HT1080 (cell line): Measurements from ENCODE around the gene MRPL20. TPM values are rescaled to one million over a fixed set of nuclear protein-coding genes. Genes with fewer than 3 reads are reported as not detected.
A peak's percentile ranks its signal among the peaks of the same experiment; 100 is the strongest.
"Not testable (repeated sequence)": the region's sequence is repeated elsewhere in the genome, so short reads cannot be mapped to it uniquely, and the experiment has no call there.

Experiments
- DNase-seq: peaks from one replicate; pipeline ENCODE4 v3.0.0-alpha.2; 2015; ENCODE audit warnings: low read depth
- total RNA-seq: library from RNA; depleted of rRNA; stranded (reverse); fragments of >200 nt; shearing (Covaris generic); gene quantifications from 2 replicates; pipeline ENCODE4 v1.2.3, GENCODE V29; 2014

Gene MRPL20
- total RNA-seq, 1 experiment from 2014 or later, result 319 TPM

DNA sequence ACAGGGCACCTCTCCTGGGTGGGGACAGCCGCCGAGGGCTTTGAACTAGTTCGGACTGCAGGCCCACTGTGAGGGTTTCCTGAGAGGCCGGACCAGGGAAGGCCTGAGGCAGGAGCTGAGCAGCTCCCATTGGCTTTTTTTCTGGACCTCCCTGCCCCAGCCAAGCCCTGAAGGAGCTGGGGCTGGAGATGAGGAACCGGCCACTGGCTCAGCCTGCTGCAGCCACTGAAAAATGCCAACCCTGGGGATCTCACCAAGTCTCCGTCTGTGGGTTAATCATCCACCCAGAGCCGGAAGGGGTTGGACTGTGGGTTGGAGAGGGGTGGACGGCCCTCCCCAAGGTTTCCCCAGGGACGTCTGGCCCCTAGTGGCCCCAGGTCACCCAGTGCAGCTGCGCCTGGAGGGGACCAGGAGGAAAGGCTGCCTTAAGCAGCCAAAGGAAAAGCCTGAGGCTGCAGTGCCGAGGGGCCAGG lies 30.8 kb upstream of the MRPL20 start:
- DNase-seq, result no peak

DNA sequence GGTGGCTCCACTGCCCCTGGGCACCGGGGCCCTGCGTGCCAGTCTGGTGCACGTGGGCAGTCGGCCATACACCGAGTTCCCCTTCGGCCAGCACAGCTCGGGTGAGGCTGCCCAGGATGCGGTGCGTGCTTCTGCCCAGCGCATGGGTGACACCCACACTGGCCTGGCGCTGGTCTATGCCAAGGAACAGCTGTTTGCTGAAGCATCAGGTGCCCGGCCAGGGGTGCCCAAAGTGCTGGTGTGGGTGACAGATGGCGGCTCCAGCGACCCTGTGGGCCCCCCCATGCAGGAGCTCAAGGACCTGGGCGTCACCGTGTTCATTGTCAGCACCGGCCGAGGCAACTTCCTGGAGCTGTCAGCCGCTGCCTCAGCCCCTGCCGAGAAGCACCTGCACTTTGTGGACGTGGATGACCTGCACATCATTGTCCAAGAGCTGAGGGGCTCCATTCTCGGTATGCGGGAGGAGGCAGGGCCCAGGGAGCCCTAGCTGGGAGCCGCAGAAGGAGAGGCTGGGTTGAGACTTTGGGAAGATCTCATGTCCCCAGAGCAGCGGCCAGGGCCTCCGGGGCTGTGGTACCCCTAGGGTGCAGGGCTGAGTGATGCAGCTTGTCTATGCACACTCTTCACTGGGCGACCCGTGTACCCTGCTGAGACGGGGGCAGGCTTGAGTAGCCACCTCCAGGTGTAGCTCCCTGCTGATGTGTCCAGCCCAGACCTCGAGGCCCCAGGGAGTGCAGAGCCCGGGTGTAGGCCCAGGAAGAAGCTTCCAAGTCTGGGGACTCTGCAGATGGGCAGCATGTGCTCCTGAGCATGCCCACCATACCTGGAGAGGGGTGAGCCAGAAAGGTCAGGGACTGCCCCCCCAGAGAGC lies 30.2 kb upstream of the MRPL20 start:
- DNase-seq, result no peak

DNA sequence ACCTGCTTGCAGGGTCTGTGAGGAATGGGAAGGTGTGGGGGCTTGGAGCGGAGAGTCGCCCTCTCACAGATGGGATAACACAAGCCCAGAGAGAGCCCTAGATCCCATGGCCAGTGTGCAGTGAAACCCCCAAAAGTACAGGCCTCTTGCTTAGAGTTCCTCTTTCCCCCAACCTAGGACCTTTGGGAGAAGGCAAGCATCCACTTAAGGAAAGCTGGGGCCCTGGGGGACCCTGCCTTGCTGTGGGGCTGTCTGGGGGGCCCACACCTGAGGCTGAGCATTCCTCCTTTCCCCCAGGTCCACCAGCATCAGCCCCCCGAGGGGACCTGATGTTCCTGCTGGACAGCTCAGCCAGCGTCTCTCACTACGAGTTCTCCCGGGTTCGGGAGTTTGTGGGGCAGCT lies 29.5 kb upstream of the MRPL20 start:
- no peak for DNase-seq

DNA sequence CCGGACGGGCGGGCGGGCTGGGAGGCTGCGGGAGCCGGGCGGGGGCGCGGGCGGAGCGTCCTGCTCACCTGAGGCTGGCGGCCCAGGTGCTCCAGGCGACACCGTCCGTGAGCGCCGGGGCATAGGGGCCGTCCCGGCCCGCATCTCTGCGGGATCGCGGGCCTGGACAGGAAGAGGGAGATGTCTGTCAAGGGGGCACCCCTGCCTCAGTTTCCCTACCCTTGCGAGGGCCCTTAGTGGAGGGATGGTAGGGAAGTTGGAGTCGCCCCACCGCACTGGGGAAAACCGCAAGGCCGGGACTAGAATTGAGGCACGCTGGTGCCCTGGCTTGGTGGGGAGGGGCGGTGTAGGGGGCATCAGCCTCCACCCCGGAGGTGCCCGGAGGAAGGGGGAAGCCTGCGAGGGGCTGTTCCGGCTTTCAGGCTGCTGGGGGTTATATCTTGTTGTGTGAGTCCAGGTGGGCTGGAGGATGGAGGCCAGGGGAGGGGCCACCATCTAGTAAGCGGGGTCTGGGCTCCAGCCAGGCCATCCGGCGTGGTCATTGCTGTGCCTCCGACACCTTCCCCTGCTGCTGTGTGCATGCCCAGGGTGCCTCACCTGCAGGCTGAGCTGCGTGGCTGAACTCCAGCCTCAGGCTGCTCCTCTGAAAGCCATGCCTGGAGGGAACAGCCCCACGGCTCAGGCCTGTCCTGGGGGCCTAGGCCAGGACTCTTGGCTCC lies 29.0 kb upstream of the MRPL20 start:
- DNase-seq, result no peak

DNA sequence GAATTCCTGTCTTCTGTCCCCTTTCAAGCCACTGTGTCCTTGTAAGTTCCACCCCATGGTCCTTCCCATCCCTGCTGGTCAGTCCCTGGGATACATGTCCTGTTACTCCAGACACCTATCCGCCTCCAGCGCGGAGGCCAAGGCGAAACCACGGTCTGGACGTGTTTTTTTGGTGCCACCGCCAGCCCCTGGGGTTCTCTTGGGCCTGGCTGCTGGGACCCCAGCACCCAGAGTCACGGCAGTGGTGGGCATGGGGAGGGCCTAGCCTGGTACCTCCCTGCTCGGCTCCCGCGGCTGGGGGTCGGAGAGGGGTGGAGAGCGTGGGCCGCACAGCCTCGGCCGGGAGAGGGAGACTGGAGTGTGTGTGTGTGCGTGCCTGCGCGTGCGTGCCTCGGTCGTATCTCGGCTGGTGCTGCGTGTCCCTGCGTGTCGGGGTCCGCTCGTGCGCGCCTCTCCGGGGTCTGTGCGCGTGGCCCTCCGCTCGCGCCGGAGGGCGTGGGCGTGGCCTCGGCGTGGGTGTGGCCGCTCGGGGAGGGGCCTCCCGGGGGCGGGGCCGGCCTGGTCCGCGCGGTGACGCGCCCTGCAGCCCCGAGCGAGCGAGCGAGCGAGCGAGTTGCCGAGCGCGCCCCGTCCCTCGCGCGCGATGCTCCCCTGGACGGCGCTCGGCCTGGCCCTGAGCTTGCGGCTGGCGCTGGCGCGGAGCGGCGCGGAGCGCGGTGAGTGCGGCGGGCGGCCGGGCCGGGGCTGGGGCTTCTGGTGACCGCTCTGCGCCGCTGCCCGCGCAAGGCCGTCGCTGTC lies 28.2 kb upstream of the MRPL20 start, which contains the start of gene VWA1:
TSS of gene VWA1 (plus strand) at position 585 of the 798 bp plus-strand sequence. CDS start at position 644, 59 bp downstream.
- no peak for DNase-seq

DNA sequence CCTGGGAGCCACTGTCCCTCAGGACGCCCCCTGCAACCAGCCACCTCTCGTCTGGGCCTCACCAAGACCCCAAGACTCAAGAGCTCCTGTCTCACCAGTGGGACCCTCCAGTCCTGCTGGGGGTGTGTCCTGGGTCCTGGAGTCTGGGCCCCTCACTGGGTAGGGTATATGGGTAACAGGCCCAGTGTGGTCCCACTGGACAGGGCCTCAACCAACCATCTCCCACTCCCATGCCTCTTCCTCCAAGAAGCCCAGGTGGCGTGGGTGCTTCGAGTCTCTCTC lies 27.7 kb upstream of the MRPL20 start:
- DNase-seq, result no peak

DNA sequence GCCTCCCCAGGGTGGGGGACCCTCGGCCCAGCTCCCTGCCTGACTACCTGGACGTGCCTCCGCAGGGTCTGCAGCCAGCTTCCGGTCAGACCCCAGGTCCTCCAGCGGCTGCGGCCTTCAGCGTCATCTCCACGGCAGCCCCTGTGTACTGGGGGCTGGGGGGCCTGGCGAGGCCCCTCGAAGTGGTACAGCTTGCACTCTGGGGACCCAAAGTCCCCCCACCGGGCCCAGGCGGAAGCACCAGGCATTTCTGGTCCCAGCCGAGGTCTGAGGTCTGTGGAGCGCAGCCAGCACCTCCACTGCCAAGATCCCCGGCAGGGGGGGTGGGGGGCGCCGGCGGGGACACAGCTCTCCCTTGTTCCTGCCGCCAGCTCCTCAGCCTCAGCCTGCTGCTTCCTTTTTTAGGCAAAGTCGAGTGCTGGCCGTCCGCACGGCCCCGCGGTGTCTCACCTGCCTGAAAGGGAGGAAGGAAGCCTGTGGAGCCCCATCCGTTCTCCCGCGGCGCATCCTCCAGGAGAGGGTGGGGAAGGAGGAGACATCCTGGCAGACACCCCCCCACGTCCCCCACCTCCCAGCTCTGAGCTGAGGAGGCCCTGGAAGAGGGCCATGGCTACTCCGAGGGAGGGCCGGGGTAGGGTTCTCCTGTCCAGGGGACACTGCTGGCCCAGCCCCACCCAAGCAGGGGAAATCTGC lies 27.2 kb upstream of the MRPL20 start:
- DNase-seq, result no peak

DNA sequence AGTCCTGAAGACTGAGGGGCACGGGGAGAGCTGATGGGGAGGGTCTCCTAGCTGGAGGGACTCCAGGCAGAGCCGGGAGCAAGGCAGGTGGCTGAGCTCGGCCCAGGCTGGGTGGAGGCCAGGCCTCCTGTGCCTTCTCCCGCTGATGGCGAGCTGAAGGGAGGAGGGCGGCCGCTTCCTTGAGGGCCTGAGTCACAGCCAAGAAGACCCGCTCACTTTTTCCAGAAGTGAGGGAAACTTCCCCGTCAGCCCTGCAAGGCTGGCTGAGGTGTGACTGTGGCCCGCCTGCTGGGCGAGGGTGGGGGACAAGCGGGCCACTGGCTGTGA lies 26.7 kb upstream of the MRPL20 start:
- peak; percentile 36 for DNase-seq

DNA sequence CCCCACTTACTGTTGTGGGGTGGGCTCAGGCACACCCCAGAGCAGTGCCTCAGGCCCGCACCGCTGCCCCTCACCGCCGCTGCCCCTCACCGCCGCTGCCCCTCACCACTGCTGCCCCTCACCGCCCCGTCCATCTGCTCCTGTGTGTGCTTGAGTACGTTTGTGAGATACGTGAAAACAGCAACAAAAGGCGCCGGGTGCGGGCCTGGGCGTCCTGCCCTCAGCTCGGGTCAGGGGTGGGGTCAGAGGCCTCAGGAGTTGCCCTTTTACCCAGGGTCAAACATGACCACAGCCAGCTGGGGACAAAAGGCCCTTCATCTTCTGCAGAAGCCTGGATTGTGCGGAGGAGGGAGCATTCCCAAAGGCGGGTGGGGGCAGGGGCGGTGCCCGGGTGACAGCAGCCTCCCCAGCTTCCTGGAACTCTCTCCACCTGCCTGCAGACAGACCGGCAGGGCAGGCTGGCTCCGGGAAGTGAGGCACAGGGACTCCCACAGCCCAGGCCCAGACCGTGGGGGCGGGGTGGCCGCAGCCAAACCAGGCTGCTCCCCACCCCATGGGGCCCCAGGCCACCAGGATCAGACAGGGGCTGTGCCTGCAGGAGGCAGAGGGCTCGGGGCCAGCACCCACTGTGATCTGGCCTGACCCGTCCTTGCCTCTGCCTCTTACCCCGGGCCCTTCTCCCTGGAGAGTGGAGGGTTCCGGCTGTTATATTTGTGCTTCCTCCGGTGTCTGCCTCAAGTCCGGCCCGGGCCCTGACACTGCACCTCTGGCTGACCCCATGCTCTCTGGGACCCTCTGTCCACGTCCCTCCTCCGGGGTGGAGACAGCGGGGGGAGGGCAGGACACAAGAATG lies 26.1 kb upstream of the MRPL20 start:
- no peak for DNase-seq

DNA sequence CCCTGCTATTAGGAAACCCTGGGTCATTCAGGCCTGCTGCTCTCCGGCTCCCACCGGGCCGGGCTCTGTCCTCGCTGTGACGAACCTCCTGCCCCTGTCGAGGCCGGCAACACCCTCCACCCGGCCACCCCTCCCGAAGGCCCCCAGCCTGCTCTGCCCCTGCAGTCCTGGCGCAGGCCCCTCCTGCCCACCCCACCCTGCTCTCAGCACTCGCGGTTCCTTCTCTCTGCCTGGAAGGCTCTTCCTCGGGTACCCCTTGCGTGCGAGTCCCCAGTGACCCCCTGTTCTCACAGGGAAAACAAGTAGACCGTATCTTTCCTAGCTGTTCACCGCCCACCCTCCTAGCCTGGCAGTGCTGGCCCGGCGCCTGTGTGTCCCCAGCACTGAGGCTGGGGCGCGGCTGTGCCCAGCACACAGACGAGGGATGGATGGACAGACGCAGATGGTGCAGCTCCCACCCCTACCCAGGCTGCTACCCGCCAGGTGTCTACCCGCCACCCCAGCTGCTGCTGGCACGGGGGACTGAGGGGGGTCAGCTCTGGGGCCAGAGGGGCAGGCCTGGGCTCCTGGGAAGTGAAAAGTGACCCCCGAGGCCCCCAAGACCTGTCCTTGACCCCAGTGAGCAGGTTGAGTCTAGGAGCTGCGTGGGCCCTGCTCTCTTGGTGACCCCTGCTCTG lies 25.3 kb upstream of the MRPL20 start:
- DNase-seq, result no peak

DNA sequence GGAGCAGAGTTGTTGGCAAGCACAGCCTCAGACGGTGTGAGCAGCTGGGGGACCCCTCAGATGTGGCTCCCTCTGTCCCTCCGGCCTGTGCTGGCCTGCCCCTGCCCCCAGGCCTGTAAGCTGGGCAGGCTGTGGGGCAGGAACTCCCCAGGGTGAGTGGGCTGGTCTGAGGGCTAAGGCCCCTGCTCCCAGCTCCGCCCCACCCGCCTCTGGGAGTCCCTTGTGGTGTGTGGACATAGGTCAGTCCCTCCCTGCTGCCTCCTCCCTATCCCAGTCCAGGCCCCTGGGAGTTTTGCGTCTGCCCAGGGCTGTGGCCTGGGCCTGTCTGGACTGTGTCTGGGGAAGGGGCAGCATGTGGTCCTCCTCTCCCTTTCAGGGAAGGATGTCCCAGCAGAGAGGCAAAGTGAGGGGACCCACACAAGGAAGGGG lies 24.8 kb upstream of the MRPL20 start:
- DNase-seq, result no peak

DNA sequence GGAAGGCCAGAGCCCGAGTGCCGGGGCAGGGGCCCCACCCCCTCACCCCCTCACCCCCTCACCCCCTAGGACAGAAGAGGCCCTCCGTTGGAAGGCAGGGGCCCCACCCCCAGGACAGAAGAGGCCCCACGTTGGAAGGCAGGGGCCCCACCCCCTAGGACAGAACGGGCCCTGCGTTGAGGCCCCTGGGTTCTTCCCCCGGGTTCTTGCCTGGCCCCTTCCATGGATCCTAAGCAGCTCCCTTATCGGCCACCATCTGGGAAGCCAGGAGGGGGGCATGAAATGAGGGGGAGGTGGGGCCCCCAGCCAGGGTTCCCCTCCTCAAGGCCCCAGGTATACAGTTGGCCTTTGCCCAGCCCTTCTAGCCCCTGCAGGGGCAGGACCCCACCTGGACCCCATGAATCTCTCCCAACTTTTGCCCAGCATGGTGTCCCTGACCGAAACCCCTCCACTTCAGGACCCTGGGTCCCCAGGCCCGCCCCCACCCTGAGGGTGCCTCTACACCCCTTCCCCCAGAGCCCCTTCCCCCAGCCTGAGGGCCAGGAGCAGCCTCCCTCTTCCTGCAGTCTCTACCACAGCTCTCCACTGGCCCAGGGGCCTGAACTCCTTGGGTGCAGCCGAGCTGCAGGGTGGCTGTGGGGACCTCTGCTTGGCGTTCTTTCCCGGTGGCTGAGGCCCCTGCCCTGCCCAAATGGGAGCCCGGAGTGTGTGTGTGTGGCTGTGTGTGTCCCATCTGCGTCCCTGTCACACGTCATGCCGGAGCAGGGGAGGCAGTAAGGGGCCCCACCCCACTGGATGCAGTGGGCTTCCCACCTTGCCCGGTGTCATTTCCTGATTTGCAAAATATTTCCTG lies 24.1 kb upstream of the MRPL20 start:
- DNase-seq, result no peak

DNA sequence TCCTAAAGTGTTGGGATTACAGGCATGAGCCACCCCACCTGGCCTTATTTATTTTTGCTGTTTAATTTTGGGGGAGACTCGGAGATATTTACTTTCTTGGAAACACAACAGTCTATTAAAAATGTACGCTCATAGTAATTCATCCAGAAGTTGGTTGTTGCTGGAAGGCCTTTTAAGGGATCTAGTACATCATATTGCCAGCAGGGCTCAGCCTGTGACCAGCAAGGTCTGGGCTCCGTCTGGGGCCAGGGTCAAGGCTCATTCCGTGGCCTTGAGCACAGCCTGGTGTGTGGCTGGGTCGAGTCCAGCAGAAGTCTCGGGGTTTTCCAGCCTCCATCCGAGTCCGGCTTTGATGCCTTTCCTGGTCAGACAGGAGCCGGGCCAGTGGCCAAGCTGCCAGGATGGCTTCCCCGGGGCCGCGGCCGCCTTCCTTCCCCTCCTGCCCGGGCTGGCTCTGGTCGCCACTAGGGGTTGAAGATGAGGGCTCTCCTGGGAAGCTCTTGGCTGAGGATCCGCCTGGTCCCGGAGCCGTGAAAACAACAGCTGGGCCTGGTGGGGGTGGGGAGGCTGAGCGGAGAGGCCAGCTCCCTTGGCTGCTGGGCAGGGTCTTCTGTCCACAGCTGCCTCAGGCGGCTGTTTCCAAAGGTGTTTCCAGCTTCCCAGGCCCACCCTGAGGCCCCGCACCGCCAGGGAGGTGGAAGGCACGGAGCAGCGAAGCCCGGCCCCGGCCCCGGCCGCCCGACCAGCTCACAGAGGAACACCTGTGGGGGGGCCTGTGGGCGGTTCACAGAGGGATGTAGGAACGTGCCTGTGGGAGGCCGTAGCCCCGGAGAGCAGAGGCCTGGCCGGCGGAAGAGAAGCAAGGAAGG lies 23.3 kb upstream of the MRPL20 start:
- no peak for DNase-seq

DNA sequence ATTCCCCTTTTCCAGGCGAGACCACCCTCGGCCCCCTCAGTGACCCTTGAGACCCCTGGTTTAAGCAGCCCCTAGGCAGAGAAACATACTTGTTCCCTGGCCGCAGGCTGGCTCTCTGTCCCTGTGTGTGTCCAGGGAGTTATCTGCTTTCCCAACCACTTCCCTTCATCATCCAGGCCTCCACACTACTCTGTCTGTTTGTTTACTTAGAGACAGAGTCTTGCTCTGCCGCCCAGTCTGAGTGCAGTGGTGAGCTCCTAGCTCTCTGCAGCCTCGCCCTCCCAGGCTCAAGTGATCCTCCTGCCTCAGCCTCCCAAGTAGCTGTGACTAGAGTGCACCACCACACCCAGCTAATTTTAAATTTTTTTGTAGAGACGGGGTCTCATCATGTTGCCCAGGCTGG lies 22.6 kb upstream of the MRPL20 start:
- no peak for DNase-seq

DNA sequence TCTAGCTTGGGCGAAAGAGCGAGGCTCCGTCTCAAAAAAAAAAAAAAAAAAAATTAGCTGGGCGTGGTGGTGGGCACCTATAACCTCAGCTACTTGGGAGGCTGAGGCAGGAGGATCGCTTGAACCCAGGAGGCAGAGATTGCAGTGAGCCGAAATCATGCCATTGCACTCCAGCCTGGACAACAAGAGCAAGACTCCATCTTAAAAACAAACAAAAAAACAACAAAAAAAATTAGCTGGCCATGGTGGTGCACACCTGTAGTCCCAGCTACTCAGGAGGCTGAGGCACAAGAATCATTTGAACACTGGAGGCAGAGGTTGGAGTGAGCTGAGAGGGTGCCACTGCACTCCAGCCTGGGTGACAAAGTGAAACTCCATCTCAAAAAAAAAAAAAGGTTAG lies 21.9 kb upstream of the MRPL20 start:
- DNase-seq, result not testable (repeated sequence)

DNA sequence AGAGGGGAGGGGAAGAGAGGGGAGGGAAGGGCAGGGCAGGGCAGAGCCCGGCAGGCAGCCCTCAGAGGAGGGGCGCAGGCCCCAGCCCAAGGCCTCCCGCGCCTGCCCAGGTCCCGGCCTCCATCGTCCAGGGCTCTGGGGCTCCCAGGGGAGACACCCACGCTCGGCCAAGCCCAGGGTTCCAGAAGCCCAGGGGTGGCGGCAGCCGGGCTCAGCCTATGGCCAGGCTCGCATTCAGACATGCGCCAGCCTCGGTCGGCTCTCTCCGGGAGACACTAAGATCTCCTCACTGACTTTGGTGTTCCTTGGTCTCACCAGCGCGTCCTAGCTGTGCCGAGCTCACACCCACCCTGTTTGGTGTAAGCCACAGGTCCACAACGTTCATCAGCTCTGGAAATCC lies 21.1 kb upstream of the MRPL20 start:
- DNase-seq, result no peak

DNA sequence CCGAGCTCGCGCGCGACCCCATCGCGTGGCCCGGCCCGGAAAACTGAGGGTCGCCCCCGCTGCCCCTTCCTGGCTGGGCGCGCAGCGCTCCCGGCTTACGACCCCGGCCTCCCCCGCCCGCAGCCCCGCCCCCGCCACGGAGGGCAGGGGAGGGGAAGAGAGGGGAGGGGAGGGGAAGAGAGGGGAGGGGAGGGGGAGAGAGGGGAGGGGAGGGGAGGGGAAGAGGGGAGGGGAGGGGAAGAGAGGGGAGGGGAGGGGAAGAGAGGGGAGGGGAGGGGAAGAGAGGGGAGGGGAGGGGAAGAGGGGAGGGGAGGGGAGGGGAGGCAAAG lies 20.7 kb upstream of the MRPL20 start:
- no peak for DNase-seq
